Stimulated activated naive CD8-positive, alpha-beta T cell treated with anti-CD3 and anti-CD28 coated beads, Interleukin-15, Interleukin-2, amounts not matched to agents 100 ng/mL and 50 ng/mL, for 24 hours (primary cell): ENCODE data around the gene IL32.

Experiments used
- H3K27ac Mint-ChIP-seq: one replicate; pipeline ENCODE4 v1.8.0; 2021; ENCODE audit warnings: mild to moderate bottlenecking, mixed read lengths
- H3K27me3 Mint-ChIP-seq: one replicate; pipeline ENCODE4 v1.8.0; 2021; ENCODE audit warnings: mixed read lengths
- H3K36me3 Mint-ChIP-seq: one replicate; pipeline ENCODE4 v1.8.0; 2021; ENCODE audit warnings: low read depth, mixed read lengths
- H3K4me1 Mint-ChIP-seq: one replicate; pipeline ENCODE4 v1.8.0; 2021; ENCODE audit warnings: low read depth, mixed read lengths
- H3K4me3 Mint-ChIP-seq: one replicate; pipeline ENCODE4 v1.8.0; 2021; ENCODE audit warnings: mild to moderate bottlenecking, mixed read lengths
- H3K9me3 Mint-ChIP-seq: one replicate; pipeline ENCODE4 v1.8.0; 2021; ENCODE audit warnings: mixed read lengths

IL32 gene

GRCh38 chr16:3065069-3065741 lies at the start of gene IL32:
TSS of gene IL32 (plus strand) at chr16:3065640. CDS start at chr16:3065812, 172 bp downstream.
- H3K36me3 Mint-ChIP-seq: peaks cover 35% of the 10 kb centered on the region

GRCh38 chr16:3015865-3016521 lies 49.4 kb upstream of the IL32 start:
- H3K4me3 Mint-ChIP-seq: no peak overlapping the region
- peaks cover 21% of the 10 kb centered on the region for H3K4me1 Mint-ChIP-seq
- H3K9me3 Mint-ChIP-seq: no peaks in the 10 kb centered on the region
- H3K27ac Mint-ChIP-seq: no peak overlapping the region
- no peaks in the 10 kb centered on the region for H3K36me3 Mint-ChIP-seq
- H3K27me3 Mint-ChIP-seq: peaks cover 9% of the 10 kb centered on the region

More at GRCh38 chr16:3065069-3065741, at the start of gene IL32:
- Mint-ChIP-seq H3K4me1 (peaks cover 56% of the 10 kb centered on the region), H3K27me3 (no peaks in the 10 kb centered on the region), H3K4me3 (peak within 1 kb of the TSS; percentile 99), H3K27ac (peak within 1 kb of the TSS; percentile 99), H3K9me3 (no peaks in the 10 kb centered on the region)

GRCh38 chr16:3017344-3017743 lies 48.1 kb upstream of the IL32 start:
- Mint-ChIP-seq H3K27me3 (peaks cover 3% of the 10 kb centered on the region), H3K4me3 (no peak overlapping the region), H3K36me3 (no peaks in the 10 kb centered on the region)

DNA sequence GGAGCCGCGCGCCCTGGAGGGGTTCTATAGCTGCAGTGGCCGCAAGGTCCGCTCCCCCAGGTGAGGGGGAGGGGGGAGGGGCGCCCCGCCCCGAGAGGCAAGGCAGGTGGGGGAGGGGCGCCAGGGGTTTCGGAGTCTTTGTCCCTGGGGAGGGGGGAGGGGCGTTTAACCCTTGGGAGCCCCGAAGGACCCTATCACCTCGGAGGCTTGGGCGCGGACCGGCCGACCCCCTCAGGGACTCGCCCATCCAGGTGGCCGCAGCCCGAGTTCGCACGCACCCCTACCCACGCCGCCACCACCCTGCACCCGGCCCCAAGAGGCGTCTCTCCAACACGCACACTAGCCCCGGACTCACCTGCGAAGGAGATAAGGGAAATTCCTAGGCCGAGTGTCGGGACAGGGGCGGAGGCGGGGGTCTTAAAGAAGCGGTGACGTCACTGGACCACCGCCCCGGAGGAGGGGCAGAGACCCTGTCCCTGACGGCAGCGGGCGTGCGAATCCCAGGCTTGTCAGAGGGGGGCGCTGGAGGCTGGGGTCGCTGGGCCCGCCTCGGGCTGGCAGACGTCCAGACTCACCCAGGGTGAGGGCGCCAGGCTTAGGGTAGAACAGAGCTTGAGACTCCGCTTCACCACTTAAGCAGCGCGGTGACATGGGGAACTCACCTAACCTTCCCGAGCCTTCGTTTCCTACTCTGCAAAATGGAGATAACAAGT lies 47.5 kb upstream of the IL32 start, which contains the start of gene CLDN6:
TSS of gene CLDN6 (minus strand) at position 390 of the 713 bp plus-strand sequence. CDS start 2,162 bp downstream, outside the sequence.
- Mint-ChIP-seq H3K27ac (no peak within 1 kb of the TSS), H3K27me3 (peaks cover 3% of the 10 kb centered on the region), H3K4me3 (no peak within 1 kb of the TSS), H3K36me3 (no peaks in the 10 kb centered on the region), H3K9me3 (no peaks in the 10 kb centered on the region), H3K4me1 (peaks cover 40% of the 10 kb centered on the region)

More at GRCh38 chr16:3017344-3017743, 48.1 kb upstream of the IL32 start:
- Mint-ChIP-seq H3K27ac (no peak overlapping the region), H3K4me1 (peaks cover 34% of the 10 kb centered on the region), H3K9me3 (no peaks in the 10 kb centered on the region)

GRCh38 chr16:3019594-3020246 lies 45.7 kb upstream of the IL32 start:
- Mint-ChIP-seq H3K36me3 (peaks cover 4% of the 10 kb centered on the region), H3K4me3 (peak overlapping the region; percentile 85), H3K4me1 (peaks cover 52% of the 10 kb centered on the region), H3K9me3 (no peaks in the 10 kb centered on the region), H3K27ac (peak overlapping the region; percentile 82), H3K27me3 (peaks cover 3% of the 10 kb centered on the region)

GRCh38 chr16:3020247-3020603 lies 45.2 kb upstream of the IL32 start, which contains the start of gene TNFRSF12A:
TSS of gene TNFRSF12A (plus strand) at chr16:3020368. CDS start at chr16:3020398, 30 bp downstream.
- H3K9me3 Mint-ChIP-seq: no peaks in the 10 kb centered on the region
- peaks cover 52% of the 10 kb centered on the region for H3K4me1 Mint-ChIP-seq
- H3K4me3 Mint-ChIP-seq: peak within 1 kb of the TSS; percentile 85
- H3K27ac Mint-ChIP-seq: peak within 1 kb of the TSS; percentile 97
- H3K36me3 Mint-ChIP-seq: peaks cover 4% of the 10 kb centered on the region
- no peaks in the 10 kb centered on the region for H3K27me3 Mint-ChIP-seq

- H3K36me3 Mint-ChIP-seq: peaks cover 4% of the 10 kb centered on the region
- no peaks in the 10 kb centered on the region for H3K9me3 Mint-ChIP-seq
- H3K4me3 Mint-ChIP-seq: peak overlapping the region; percentile 85
- no peaks in the 10 kb centered on the region for H3K27me3 Mint-ChIP-seq
- peaks cover 52% of the 10 kb centered on the region for H3K4me1 Mint-ChIP-seq
- peak overlapping the region; percentile 97 for H3K27ac Mint-ChIP-seq
These were observed 44.6 kb upstream of the IL32 start for GRCh38 chr16:3020604-3021448.

GRCh38 chr16:3021449-3022207 lies 43.8 kb upstream of the IL32 start:
- Mint-ChIP-seq H3K4me3 (peak overlapping the region; percentile 85), H3K4me1 (peaks cover 52% of the 10 kb centered on the region), H3K9me3 (no peaks in the 10 kb centered on the region), H3K27ac (peak overlapping the region; percentile 97), H3K36me3 (peaks cover 12% of the 10 kb centered on the region), H3K27me3 (no peaks in the 10 kb centered on the region)

- H3K4me3 Mint-ChIP-seq: peak overlapping the region; percentile 85
- peak overlapping the region; percentile 97 for H3K27ac Mint-ChIP-seq
- peaks cover 52% of the 10 kb centered on the region for H3K4me1 Mint-ChIP-seq
- H3K36me3 Mint-ChIP-seq: peaks cover 19% of the 10 kb centered on the region
- H3K9me3 Mint-ChIP-seq: no peaks in the 10 kb centered on the region
- no peaks in the 10 kb centered on the region for H3K27me3 Mint-ChIP-seq
These were observed 43.2 kb upstream of the IL32 start for GRCh38 chr16:3022208-3022683.

DNA sequence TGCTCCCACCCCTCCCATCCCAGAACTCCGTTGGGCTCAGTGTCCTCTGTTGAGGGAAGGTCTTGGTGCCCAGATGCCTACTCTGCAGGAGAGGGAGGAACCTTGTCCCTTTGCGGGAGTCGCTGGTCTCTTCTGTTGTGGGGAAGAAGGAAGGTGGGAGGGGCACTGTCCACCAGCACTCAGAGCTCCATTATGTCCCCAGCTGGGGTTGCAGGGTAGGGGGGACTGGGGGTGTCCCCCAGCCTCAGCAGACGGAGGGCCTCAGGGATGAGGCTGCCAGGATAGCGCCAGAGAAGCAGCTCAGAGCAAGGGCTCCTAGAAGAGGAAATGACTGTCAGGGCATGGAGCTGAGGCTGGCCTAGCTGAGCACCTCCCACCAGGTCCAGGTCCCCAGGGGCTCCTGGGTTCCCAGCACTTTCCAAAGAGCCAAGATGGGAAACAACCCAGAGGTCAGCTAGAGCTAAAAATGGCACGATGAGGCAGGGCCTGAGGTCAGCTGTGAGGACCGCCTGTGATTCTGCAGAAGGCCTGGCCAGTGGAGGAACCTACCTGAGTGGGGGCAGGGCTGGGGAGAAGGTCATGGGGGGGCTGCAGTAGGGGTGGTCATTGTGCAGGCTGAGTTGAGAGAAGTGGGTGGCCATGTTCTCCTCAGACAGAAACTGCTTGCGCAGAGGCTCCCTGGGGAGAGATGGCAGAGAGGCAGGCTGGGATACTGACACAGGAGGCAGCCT lies 42.6 kb upstream of the IL32 start:
- H3K4me3 Mint-ChIP-seq: peak overlapping the region; percentile 85
- H3K4me1 Mint-ChIP-seq: peaks cover 52% of the 10 kb centered on the region
- peak overlapping the region; percentile 97 for H3K27ac Mint-ChIP-seq
- H3K9me3 Mint-ChIP-seq: no peaks in the 10 kb centered on the region
- no peaks in the 10 kb centered on the region for H3K27me3 Mint-ChIP-seq
- H3K36me3 Mint-ChIP-seq: peaks cover 19% of the 10 kb centered on the region

- Mint-ChIP-seq H3K27me3 (no peaks in the 10 kb centered on the region), H3K4me3 (peak overlapping the region; percentile 85), H3K27ac (peak overlapping the region; percentile 97), H3K4me1 (peaks cover 50% of the 10 kb centered on the region), H3K36me3 (peaks cover 19% of the 10 kb centered on the region), H3K9me3 (no peaks in the 10 kb centered on the region)
These were observed 42.1 kb upstream of the IL32 start for GRCh38 chr16:3023415-3023668.

- Mint-ChIP-seq H3K27me3 (peaks cover 2% of the 10 kb centered on the region), H3K27ac (peak within 1 kb of the TSS; percentile 97), H3K36me3 (peaks cover 19% of the 10 kb centered on the region), H3K9me3 (no peaks in the 10 kb centered on the region), H3K4me1 (peaks cover 48% of the 10 kb centered on the region), H3K4me3 (peak within 1 kb of the TSS; percentile 85)
These were observed 41.6 kb upstream of the IL32 start, which contains the start of the genes HCFC1R1 and THOC6 for GRCh38 chr16:3023669-3024478. TSS of gene HCFC1R1 (minus strand) at chr16:3023942. CDS start at chr16:3023941, 1 bp downstream. TSS of gene THOC6 (plus strand) at chr16:3024035. CDS start at chr16:3024327, 292 bp downstream.
